NCI-H1694 treated with DMSO at 0.1 percent for 48 hours (cell line): ENCODE measurements around the gene PLIN3.
"Not testable (repeated sequence)": the region's sequence is repeated elsewhere in the genome, so short reads cannot be mapped to it uniquely, and the experiment has no call there.

Source experiments
- DNase-seq: peaks from one replicate; lab custom pipeline; 2025; lab: John Stamatoyannopoulos, UW

Gene PLIN3, protein sequence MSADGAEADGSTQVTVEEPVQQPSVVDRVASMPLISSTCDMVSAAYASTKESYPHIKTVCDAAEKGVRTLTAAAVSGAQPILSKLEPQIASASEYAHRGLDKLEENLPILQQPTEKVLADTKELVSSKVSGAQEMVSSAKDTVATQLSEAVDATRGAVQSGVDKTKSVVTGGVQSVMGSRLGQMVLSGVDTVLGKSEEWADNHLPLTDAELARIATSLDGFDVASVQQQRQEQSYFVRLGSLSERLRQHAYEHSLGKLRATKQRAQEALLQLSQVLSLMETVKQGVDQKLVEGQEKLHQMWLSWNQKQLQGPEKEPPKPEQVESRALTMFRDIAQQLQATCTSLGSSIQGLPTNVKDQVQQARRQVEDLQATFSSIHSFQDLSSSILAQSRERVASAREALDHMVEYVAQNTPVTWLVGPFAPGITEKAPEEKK

DNA sequence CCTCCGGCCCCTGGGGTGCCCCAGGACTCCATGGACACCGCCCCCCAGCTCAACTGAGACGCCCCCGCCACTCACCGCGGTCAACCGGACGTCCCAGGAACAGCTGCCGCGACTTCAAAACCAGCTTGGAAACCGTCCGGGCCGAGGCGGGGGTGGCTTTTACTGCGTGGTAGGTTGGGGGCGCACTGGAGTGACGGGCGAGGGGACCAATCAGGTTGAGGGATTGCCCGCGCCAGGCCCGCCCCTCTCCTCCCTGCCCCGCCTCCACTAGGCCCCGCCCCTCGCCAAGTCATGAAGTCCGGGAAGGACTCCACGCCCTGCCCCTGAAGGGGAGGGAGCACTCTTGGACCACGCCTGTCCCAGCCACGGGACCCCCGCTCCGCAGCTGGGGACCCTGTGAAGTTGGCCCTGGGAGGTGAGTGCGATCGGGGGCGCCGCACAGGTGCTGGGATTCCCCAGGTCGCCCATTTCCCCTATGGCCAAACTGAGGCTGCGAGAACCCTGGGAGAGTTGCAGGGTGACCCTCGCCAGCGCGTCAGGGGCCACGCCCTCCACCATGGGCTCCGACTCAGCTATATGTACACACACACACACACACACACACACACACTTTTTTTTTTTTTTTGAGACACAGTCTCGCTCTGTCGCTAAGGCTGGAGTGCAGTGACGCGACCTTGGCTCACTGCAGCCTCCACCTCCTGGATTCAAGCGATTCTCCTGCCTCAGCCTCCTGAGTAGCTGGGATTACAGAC is at the start of gene PLIN3:
Gene PLIN3, minus strand, starts transcription at position 134 of the 752 bp plus-strand sequence. CDS start 6,273 bp downstream, outside the sequence.
- no peak for DNase-seq

DNA sequence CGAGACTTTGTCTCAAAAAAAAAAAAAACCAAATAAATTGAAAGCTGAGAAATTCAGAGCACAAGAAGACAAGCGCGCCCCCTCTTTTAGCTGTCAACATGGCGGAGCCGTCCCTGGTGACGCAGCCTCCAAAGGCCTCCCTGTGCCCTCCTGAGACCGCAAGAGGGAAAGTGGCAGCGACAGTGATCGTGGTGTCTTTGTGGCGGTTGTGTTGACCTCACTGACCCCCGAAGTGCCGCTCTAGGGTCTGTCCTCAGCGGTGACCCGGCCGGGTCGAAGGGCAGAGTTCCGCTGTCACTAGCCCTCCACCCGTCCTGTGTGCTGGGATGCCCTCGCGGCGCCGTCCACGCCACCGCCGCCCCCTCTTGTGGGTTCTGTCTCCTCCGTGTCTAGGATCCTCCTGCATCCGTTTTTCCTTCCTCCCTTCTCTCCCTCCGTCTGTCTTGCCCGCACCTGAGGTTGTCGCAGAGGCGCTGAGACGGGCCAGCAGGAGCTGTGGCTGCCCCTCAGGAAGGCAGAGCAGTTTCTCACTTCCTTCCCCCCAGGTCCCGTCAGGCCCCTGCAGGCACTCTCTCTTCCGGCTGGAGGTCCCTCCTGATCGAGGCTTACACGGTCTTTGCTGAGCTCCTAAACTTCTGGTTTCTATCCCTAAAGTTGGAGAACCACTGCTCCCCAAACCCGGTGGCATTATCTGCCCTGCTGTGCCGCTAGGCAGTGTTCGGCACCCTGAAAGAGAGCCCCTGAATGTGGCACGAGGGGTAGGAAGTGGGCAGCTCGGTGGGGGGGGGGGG is 49.0 kb upstream of the PLIN3 start:
- no peak for DNase-seq

DNA sequence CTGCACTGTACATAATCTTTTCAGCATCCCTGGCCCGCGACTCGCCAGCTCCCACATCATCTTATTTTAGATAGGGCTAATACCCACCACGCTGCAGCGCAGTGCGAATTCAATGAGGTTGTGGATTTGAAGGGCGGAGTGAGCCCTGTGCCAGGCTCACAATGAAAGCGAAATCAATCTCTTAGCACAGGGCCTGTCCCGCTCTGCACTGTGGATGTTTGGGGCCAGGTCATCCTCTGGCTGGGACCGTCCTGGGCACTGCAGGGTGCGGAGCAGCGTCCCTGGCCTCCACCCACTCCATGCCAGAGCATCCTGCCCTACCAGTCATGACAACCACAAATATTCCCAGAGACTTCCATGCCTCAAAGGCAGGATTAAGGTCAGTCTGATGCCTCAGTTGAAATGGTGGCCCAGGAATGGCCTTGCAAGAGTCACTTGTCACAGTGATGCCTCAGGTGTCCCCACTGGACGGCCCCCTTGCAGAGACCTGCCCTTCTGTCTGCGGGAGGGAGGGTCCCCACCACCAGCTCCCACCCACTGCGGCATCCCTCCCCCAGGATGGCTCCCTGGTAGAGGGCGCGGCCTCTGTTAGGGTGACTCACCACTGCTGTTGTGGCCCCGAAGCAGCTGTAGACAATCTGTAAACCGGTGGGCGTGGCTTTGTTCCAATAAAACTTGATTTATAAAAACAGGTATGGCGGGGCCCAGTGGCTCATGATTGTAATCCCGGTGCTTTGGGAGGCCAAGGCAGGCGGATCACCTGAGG is 47.5 kb upstream of the PLIN3 start:
- DNase-seq, result no peak

DNA sequence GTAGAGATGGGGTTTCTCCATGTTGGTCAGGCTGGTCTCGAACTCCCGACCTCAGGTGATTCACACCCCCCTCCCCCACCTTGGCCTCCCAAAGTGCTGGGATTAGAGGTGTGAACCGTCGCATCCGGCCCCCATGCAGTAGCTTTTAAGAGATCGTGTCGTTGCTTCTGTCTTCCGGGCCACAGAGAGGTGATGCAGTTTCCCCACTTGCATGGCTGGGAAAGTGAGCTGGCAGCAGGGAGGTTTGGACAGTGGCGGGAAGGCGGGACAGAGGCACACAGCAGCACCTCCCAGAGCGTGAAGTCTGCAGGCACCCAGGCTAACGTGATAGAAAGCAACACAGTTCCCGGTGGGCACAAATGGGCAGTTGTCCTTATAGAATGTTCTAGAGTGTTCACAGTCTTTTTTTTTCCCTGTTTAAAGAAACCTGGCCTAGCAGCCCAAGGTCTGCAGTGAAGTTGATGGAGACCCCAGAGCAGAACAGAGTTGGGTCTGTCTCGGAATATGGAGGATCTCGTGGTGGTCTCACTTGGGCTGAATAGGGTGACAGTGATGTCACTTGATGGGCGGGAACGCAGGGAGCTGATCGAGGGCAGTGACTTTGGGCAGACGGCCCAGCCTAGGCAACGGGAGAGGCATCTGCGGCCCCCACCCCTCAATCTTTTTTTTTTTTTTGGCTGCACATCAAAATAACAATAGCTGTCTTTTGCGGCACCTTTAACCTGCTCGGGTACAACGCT is 46.7 kb upstream of the PLIN3 start:
- no peak for DNase-seq

DNA sequence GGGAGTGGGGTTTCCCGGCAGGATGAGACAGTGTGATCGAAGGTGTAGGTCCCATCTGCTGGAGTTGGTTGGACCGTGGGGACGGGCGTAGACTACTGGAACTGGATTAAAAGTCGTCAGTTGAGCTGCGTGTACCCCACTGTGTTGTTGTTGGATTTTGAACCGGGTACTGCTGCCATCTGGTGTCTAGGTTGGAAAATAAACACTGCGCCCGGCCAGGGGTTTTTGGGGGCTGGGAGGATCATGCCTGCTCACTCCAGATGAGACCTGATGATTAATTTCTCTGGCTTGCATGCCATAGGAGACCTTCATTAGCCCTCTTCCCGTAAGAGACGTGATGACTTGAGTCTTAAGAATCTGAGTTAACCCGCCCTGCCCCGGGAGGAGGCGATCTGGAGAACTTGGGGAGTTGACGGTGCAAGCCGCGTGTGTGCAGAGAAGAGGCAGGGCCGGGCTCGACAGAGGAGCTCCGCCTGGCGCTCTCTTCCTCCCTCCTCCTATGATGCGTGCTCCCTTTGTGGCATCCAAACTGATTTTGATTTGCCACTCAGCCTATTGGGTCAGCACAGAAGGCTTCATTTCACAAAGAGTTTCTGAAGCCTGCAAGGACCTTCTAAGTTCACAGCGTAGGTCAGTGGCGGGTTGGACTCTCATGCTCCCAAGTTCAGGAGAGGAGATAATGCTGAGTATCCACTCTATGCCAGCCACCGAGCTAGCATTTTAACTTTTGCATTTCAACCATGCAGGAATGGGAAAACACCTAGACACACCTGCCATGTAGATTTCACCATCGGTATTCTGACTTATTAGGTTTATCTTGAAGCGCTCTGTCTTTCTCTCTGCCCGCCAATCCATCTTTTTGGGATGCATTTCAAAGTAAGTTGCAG is 44.6 kb upstream of the PLIN3 start:
- DNase-seq, result peak; percentile 28

DNA sequence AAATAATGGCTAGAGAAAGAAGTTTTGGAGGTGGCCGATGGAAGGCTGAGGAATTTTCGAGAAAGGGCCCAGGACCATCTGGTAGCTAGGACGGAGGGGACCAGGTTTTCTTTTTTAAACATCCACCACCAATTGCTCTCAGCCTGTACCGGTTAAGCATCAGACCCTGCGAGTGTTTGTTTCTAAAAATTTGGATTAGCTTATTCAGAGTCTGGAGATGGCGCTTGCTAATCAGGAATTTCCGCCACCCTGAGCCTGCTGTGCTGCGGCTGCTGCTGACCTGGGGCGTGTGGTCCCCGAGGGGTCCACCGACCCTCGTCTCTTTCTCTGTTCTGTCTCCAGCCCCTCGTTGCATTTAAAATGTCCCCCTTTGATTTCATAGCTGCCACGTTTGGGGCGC is 43.8 kb upstream of the PLIN3 start:
- no peak for DNase-seq

DNA sequence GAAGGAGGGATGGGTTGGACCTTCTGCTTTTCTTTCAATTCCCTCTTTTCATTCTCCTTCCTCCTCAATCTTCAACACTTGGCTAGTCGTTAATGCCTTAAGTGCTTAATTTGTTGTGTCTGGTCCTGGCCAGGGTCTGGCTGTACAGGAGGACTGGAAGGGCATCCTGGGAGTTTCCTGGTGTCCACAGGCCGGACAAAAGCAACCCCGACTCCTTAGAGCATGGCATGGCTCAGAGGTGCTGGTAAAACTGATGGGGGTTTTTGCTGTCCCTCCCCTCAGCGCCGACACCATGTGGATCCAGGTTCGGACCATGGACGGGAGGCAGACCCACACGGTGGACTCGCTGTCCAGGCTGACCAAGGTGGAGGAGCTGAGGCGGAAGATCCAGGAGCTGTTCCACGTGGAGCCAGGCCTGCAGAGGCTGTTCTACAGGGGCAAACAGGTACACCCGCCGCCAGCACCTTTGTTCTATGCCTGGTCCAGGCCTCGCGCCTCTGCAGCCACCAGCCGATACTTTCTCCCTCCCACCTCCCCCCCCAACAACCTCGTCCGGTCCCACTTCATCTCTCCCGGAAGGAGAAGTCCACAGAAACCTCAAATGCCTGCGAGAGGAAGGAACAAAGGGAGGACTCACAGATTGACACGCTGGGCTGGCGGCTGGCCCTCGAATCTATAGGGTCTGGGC is 43.3 kb upstream of the PLIN3 start:
- DNase-seq, result no peak

DNA sequence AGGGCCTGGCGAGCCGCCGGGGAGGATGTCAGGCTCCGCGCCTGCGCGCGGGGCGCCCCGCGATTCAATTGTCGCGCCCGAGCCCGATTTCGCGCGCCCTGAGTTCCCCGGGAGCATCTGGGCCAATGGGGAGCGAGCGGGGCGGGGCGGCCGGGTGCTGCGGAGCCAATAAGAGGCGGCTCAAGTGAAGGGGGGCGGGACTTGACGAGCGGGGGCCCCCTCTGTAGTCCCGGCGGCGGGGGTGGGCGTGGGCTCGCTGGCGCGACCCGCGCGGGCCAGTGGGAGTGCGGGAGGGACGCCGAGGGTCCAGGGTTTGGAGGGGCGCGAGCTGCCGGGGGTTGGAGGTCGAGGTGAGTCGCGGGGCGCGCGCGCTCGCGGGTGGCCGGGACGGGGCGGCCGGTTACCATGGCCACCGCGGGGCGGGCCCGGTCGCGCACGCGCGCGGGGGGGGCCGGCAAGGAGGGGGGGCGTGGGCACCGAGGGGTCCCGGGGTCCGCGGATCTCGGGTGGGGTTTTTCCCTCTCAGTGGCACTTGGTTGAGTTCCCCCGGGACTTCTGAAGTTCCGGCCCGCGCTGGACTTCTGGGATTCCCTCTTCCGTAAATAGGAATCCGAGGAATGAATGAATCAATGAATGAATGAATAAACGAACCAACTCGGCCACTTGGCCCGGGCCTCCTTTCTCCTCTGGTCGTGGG is 42.6 kb upstream of the PLIN3 start:
- DNase-seq, result peak; percentile 22

DNA sequence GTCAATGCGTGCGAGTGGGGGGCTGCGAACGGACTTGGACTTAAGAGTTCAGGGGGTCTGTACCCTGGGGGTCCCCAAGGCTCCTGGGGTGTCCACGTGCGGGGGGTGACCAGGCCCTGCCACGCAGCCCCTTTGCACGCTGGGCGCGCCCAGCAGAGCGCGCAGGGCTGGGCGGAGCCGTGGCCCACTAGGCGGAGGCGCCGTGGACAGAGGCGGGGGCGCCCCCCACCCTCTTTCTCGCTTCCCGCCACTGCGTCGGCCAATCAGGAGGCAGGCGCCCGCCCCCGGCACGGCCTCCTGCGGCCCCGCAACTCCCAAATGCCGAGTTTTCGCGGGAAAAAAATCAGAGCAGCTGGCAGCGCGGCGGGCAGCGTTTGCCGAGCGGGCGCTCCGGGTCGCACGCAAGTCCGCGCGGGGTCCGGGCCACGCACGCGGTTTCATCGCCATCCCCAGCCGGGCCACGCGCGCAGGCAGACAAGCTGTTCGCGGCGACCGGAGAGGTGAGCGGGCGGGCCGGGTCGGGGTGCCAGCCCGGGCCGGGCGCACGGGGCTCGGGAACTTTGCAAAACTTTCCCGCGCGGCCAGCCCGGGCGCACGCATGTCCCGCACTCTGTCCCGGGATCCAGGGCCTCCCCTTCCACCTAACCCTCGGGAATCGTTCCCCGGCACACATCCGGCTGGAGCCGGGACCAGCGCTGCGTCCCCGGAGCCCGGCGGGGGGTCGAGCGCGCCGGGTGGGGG is 41.9 kb upstream of the PLIN3 start, which contains the start of gene UHRF1:
Gene UHRF1, plus strand, starts transcription at position 346 of the 741 bp plus-strand sequence. CDS start 1,385 bp downstream, outside the sequence.
- no peak for DNase-seq

DNA sequence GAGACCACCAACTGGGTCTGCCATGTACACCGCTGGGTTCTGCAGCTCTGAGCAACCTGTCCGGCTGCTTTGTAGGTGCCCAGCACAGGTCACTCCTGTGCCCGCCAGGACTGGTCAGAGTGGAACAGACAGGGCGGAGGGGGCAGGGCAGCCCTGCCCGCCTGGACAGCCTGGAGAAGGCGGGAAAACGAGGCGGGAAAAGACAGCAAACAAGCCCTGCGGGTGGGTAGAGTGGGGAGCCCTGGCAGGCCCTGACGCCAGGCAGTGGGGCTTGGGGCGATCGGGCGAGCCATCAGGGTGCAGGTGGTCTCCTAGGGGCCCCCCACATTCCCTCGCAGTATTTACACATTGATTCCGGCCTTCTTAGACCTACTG is 41.3 kb upstream of the PLIN3 start:
- no peak for DNase-seq

DNA sequence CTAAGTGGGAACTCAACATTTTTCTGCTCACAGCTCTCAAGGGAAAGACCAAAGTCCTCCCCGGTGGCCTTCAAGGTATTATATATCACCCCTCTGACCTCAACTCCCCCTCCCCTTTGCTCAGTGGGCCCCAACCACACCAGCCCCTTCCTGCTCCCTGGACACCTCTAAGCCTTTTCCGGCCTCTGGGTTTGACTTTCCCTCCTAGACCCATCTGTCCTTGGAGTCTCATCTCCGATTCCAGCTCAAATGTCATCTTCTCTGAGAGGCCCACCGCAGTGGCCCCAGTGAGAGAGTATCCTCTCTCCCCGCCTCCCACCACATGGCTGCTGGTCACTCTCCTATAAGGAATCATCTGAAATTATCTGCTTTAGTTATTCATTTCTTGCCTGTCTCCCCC is 40.9 kb upstream of the PLIN3 start:
- no peak for DNase-seq

DNA sequence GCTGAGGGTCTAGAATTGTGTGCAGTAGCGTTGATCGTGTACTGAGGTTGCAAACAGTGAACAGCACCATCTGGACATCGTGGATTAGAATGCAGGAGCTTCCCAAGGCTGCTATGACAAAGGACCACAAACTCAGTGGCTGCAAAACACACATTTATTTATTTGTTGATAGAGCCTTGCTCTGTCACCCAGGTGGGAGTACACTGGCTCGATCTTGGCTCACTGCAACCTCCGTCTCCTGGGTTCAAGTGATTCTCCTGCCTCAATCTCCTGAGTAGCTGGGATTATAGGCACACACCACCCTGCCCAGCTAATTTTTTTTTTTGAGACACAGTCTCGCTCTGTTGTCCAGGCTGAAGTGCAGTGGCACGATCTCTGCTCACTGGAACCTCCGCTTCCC is 39.5 kb upstream of the PLIN3 start:
- no peak for DNase-seq

DNA sequence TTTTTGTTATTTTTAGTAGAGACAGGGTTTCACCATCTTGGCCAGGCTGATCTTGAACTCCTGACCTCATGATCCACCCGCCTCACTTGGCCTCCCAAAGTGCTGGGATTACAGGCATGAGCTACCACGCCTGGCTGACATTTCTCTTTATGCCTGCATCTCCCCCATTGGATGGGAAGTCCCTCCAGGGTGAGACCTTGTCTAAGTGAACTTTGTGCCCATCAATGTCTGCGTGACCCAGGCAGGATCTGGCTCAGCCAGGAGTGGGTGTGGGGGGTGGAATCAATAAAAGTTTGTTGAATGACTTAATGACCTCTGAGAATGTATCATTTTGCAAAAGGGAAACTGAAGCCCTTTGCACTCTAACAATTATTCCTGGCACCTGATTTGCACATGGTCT is 37.0 kb upstream of the PLIN3 start:
- no peak for DNase-seq

DNA sequence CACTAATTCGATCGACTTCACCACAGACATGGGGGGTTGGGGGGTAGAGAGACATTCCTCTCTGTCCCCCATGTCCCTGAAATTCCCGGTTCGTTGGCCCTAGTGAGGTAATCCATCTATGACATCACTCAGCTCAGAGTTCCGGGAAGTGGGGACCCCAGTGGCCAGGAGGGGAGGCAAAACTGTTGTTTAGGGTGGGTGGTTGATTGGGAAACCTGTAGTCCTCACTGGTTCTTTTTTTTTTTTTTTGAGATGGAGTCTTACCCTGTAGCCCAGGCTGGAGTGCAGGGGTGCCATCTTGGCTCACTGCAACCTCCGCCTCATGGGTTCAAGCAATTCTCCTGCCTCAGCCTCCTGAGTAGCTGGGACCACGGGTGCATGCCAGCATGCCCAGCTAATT is 35.3 kb upstream of the PLIN3 start, which contains the start of gene ARRDC5:
Gene ARRDC5, minus strand, starts transcription at position 101 of the 400 bp plus-strand sequence. Its CDS starts 71 bp downstream, at position 30.
- DNase-seq, result no peak

DNA sequence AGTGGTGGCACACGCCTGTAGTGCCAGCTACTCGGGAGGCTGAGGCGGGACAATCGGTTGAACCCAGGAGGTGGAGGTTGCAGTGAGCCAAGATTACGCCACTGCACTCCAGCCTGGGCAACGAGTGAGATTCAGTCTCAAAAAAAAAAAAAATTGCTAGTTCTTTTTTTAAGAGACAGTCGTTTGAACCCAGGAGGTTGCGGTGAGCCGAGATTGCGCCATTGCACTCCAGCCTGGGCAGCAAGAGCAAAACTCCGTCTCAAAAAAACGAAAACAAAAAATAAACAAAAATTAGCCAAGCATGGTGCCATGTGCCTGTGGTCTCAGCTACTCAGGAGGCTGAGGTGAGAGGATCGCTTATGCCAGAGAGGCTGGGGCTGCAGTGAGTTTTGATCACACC is 33.4 kb upstream of the PLIN3 start:
- not testable (repeated sequence) for DNase-seq

DNA sequence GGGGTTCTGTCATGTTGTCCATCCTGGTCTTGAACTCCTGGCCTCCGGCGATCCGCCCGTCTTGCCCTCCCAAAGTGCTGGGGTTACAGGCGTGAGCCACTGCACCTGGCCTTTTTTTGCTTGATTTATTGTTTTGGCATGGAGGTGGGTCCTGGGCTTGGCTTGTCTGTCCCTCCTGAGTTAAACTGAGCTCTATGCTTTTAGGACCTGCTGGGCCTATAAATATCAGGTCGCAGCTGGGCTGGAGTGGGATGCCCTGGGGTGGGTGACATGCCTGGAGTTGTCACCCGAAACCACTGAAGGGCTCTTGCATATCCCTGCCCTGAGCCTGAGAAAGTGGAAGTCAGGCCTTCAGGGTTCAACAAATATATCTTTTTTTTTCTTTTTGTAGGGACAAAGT is 29.7 kb upstream of the PLIN3 start:
- DNase-seq, result no peak

DNA sequence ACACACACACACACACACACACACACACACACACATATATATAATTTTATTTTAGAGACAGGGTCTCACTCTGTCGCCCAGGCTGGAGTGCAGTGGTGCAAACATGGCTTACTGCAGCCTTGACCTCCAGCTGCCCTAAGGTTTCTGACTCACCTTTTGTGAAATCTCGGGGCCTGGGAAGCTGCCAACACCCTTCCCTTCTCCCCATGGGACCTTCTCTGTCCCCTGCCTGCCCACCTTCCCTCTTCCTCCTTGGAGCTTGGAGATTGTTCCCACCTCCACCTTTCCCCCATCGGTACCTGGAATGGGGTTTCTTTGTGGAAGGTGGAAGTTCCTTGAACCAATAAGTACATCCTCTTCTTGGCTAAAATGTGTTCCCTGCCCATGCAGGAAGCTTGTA is 28.9 kb upstream of the PLIN3 start:
- no peak for DNase-seq

DNA sequence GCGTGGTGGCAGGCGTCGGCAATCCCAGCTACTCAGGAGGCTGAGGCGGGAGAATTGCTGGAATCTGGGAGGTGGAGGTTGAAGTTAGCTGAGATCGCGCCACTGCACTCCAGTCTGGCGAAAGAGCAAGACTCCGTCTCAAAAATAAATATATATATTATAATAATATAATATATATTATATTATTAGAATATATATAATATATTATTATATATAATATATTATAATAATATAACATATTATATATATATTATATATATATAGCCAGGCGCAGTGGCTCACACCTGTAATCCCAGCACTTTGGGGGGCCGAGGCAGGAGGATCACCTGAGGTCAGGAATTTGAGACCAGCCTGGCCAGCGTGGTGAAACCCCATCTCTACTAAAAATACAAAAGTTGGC is 25.5 kb upstream of the PLIN3 start:
- not testable (repeated sequence) for DNase-seq
